ENCODE data around the gene PTPRN2.

The PTPRN2 gene

DNA sequence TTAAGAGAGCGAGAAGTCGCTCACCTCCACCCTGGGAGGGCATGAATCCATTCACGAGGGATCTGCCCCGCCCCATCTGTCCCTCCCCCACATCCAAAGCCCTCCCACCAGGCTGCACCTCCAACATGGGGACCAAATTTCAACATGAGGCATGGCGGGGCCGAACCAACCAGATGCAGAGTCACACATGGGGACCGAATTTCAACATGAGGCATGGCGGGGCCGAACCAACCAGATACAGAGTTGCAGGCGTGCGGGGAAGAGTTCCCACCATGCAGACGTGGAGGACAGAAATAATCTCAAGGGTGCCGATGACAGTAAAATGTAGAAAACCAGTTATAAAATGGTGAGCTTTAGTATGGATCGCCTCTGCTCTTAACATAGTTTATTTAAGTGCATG lies 686.5 kb downstream of the PTPRN2 start:
- Histone ChIP-seq H3K36me3 (ENCODE audit: control insufficient read depth, insufficient read depth, low read length) (no peaks in the 10 kb centered on the region), H3K27me3 (ENCODE audit: control insufficient read depth, insufficient read depth, low read length) (no peaks in the 10 kb centered on the region), H2AFZ (no peak overlapping the region), H3K27ac (no peak overlapping the region), H3K9ac (no peak overlapping the region), H3K4me1 (no peaks in the 10 kb centered on the region), H3K79me2 (no peaks in the 10 kb centered on the region), H3K4me3 (ENCODE audit: low read depth, low read length) (no peak overlapping the region), H3K4me2 (ENCODE audit: low read length) (no peak overlapping the region), H3K9me3 (ENCODE audit: control insufficient read depth, low read length) (no peaks in the 10 kb centered on the region)
- TF ChIP-seq, protein P1, sequence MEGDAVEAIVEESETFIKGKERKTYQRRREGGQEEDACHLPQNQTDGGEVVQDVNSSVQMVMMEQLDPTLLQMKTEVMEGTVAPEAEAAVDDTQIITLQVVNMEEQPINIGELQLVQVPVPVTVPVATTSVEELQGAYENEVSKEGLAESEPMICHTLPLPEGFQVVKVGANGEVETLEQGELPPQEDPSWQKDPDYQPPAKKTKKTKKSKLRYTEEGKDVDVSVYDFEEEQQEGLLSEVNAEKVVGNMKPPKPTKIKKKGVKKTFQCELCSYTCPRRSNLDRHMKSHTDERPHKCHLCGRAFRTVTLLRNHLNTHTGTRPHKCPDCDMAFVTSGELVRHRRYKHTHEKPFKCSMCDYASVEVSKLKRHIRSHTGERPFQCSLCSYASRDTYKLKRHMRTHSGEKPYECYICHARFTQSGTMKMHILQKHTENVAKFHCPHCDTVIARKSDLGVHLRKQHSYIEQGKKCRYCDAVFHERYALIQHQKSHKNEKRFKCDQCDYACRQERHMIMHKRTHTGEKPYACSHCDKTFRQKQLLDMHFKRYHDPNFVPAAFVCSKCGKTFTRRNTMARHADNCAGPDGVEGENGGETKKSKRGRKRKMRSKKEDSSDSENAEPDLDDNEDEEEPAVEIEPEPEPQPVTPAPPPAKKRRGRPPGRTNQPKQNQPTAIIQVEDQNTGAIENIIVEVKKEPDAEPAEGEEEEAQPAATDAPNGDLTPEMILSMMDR (IDR thresholded peaks at IDR 0.05) = no peak

DNA sequence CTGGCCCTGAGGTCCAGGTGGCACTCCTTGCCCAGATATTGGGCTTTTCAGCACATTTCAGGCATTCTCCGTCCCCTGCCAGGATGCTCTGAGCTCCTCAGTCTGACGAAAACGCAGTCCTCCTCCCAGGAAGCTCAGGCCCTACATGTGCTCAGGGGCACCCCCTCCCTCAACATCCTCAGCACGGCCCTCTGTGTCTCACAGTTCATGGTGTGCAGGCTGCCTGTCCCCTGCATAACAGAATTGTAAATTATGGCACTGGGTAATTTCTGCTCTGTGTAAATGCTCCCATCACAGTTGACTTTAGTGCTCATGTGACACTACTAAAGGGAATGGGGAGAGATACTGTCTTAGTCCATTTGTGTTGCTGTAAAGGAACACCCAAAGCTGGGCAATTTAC lies 687.1 kb downstream of the PTPRN2 start:
- no peaks in the 10 kb centered on the region for H3K79me2 ChIP-seq
- no peaks in the 10 kb centered on the region for H3K9me3 ChIP-seq (ENCODE audit: control insufficient read depth, low read length)
- H3K4me3 ChIP-seq (ENCODE audit: low read depth, low read length) = no peak overlapping the region
- no peak overlapping the region for H2AFZ ChIP-seq
- H3K27me3 ChIP-seq (ENCODE audit: control insufficient read depth, insufficient read depth, low read length) = no peaks in the 10 kb centered on the region
- H3K9ac ChIP-seq = no peak overlapping the region
- H3K4me1 ChIP-seq = no peaks in the 10 kb centered on the region
- no peak overlapping the region for H3K27ac ChIP-seq
- H3K4me2 ChIP-seq (ENCODE audit: low read length) = no peak overlapping the region
- no peaks in the 10 kb centered on the region for H3K36me3 ChIP-seq (ENCODE audit: control insufficient read depth, insufficient read depth, low read length)
- TF ChIP-seq, protein P1 (IDR thresholded peaks at IDR 0.05) = no peak

DNA sequence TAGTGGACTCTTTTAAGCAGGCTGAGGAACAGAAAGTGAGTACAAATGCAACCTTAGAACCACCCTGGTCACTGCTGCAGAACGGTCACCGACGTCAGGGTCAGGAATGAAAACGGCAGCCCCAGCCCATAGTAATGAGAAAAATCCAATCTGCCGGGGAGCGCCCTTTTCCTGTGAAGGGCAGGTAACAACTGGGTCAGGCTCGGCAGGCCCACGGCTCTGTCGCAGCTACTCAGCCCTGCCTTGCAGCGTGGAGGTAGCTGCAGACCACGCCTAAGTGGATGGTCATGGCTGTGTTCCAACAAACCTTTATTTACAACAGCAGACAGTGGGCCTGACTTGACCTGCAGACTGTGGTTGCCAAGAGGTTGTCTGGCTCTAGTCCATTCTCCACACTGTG lies 687.6 kb downstream of the PTPRN2 start:
- TF ChIP-seq, protein P1 (IDR thresholded peaks at IDR 0.05) = no peak
- Histone ChIP-seq H3K4me1 (no peaks in the 10 kb centered on the region), H3K4me3 (ENCODE audit: low read depth, low read length) (no peak overlapping the region), H3K9me3 (ENCODE audit: control insufficient read depth, low read length) (no peaks in the 10 kb centered on the region), H3K79me2 (no peaks in the 10 kb centered on the region), H3K27me3 (ENCODE audit: control insufficient read depth, insufficient read depth, low read length) (no peaks in the 10 kb centered on the region), H3K4me2 (ENCODE audit: low read length) (no peak overlapping the region), H2AFZ (no peak overlapping the region), H3K9ac (no peak overlapping the region), H3K27ac (no peak overlapping the region), H3K36me3 (ENCODE audit: control insufficient read depth, insufficient read depth, low read length) (no peaks in the 10 kb centered on the region)

DNA sequence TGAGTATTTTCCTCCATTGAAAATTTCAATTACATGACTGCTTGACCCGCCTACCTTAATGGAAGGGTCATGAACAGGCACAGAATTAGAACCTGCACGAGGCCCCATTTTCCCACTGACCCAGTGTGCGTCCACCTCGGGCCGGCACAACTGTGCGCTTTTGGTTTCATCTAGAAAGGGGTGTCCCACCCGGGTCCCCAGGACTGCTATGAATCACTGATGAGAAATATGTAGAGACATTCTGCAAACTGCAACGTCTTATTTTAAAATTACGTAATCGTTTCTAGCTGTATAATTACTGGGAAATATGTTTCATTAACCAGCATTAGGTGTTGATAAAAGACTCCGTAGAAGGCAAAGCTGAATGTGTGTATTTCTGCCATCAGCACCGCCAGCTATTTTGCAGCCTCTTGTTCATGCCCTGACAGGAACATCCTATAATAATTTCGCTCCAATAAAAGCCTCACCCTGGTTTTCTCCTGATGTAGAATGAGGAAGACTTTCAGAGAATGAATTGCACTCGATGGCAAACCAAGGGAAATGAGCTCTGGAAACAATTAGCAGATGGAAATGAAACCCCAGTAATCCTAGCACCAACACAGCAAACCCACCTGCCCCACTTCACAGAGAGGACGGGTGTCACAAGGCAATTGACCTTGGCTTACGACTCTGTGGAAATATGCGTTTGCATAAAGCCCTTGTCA lies 688.7 kb downstream of the PTPRN2 start:
- no peaks in the 10 kb centered on the region for H3K27me3 ChIP-seq (ENCODE audit: control insufficient read depth, insufficient read depth, low read length)
- no peak overlapping the region for H3K27ac ChIP-seq
- H3K4me1 ChIP-seq = no peaks in the 10 kb centered on the region
- H3K36me3 ChIP-seq (ENCODE audit: control insufficient read depth, insufficient read depth, low read length) = no peaks in the 10 kb centered on the region
- TF ChIP-seq, protein P1 (IDR thresholded peaks at IDR 0.05) = no peak
- H2AFZ ChIP-seq = no peak overlapping the region
- no peaks in the 10 kb centered on the region for H3K9me3 ChIP-seq (ENCODE audit: control insufficient read depth, low read length)
- no peak overlapping the region for H3K4me3 ChIP-seq (ENCODE audit: low read depth, low read length)
- no peaks in the 10 kb centered on the region for H3K79me2 ChIP-seq
- H3K9ac ChIP-seq = no peak overlapping the region
- no peak overlapping the region for H3K4me2 ChIP-seq (ENCODE audit: low read length)

DNA sequence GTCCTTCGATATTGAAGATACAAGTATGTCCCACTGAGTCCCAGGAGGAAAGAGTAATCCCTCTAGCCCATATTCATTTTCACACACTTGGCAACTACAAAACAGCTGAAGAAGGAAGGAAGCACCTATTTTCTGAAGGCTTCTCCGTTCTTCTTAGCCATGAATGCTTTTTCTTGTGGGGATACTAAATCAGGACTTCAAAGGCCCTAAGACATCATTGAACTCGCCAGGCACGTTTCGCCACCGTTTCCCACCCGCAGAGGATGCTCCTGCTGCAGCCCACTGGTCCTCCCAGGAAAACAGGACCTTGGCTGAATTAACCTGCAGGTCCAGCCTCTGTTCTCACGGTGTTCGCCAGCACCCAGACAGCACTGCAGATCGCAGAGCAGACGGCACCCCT lies 689.4 kb downstream of the PTPRN2 start:
- H3K27ac ChIP-seq = no peak overlapping the region
- no peak overlapping the region for H2AFZ ChIP-seq
- no peaks in the 10 kb centered on the region for H3K79me2 ChIP-seq
- no peak overlapping the region for H3K4me2 ChIP-seq (ENCODE audit: low read length)
- no peak overlapping the region for H3K4me3 ChIP-seq (ENCODE audit: low read depth, low read length)
- no peak overlapping the region for H3K9ac ChIP-seq
- no peaks in the 10 kb centered on the region for H3K36me3 ChIP-seq (ENCODE audit: control insufficient read depth, insufficient read depth, low read length)
- no peaks in the 10 kb centered on the region for H3K27me3 ChIP-seq (ENCODE audit: control insufficient read depth, insufficient read depth, low read length)
- no peaks in the 10 kb centered on the region for H3K9me3 ChIP-seq (ENCODE audit: control insufficient read depth, low read length)
- H3K4me1 ChIP-seq = no peaks in the 10 kb centered on the region
- TF ChIP-seq, protein P1 (IDR thresholded peaks at IDR 0.05) = no peak

Measured in parathyroid adenoma (tissue), 2 donors.